CD4-positive, alpha-beta T cell treated with Interleukin-15 for 1 hour (primary cell): ENCODE measurements around the gene PRR33.
"Not testable (repeated sequence)": the region's sequence is repeated elsewhere in the genome, so short reads cannot be mapped to it uniquely, and the experiment has no call there.

ENCODE experiments used
- DNase-seq: peaks from one replicate; pipeline ENCODE4 v3.0.0-alpha.2; 2020

Gene PRR33

DNA sequence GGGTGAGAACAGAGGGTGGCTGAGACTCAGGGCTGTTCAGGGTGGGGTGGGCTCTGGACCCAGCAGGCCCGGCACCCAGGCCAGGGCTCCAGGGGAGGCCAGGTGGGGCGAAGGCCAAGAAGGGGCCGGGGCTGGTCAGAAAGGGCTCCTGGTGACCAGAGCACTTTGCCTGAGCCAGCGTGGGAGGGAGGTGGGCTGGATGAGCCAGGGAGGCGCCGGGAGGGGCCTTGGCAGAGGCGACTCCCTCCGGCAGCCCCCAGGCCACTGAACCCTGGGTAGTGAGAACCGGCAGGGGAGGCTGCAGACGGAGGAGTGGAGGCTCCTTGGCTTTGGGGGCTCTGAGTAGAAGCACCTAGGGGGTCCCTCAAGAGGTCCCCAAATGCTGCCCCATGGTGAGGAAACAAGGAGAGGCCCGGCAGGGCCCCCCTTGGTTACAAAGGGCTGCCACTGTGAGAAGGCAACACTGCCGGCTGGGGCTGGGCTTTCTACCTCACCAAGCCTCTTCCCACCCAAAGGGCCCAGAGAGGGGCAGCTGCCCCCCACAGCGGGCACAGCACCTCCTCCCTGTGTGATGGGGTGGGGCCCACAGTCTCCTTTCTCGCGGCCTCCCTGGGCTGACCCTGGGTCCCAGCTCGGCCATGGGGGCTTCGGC, 17.1 kb downstream of the PRR33 start:
- DNase-seq, result not testable (repeated sequence)

DNA sequence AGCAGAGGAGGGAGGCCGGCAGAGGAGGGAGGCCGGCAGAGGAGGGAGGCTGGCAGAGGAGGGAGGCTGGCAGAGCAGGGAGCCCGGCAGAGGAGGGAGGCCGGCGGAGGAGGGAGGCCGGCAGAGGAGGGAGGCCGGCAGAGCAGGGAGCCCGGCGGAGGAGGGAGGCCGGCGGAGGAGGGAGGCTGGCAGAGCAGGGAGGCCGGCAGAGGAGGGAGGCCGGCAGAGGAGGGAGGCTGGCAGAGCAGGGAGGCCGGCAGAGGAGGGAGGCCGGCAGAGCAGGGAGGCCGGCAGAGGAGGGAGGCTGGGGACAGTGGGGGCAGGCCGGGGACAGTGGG, 17.9 kb downstream of the PRR33 start:
- not testable (repeated sequence) for DNase-seq

DNA sequence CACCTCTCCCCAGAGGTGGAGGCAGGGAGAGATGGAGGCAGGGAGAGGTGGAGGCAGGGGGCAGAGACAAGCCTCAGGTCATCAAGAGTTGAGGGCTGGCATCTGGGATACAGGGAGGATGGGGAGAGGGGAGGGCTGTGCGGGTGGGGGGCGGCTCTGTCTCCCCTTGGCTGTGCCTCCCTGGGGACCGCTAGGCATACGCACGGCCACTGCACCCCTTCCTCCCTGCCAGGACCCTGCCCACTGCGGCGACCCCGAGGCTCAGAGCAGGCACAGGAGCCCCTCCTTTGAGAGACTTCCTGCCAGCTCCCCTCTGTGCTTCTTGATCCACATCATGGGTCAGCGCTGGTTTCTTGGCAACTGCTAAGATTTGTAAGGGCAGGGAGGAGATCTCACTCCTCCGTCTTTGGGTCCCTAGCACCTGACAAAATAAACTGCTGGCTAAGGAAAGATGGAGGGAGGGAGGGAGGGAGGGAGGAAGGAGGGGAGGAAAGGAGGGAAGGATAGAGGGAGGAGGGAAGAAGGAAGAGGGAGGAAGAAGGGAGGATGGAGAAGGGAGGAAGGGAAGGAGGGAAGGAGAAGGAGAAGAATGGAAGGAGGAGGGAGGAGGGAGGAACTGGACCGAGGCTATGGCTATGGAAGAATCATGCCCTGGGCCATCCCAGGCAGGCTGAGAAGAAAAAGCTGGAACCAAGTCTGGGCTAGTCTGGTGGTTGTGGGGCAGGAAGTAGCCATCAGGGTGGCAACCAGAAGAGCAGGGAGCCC, 18.5 kb downstream of the PRR33 start:
- no peak for DNase-seq

DNA sequence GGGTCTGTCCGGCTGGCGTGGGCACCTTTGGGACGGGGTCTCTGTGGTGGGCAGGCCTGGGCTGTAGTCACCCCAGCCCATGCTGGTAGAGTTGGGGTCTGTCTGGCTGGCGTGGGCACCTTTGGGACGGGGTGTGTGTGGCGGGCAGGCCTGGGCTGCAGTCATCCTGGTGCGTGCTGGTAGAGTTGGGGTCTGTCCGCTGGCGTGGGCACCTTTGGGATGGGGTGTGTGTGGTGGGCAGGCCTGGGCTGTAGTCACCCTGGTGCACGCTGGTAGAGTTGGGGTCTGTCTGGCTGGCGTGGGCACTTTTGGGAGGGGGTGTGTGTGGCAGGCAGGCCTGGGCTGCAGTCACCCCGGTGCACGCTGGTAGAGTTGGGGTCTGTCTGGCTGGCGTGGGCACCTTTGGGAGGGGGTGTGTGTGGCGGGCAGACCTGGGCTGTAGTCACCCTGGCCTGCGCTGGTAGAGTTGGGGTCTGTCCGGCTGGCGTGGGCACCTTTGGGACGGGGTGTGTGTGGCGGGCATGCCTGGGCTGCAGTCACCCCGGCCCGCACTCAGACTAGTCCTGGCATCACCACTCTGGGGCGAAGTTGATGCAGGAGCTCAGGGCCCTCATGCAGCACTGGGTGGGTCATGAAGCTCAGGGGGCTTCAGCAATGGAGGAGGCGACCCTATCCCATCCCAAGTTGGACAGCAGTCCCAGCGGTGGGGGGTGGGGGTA, 19.3 kb downstream of the PRR33 start:
- no peak for DNase-seq

DNA sequence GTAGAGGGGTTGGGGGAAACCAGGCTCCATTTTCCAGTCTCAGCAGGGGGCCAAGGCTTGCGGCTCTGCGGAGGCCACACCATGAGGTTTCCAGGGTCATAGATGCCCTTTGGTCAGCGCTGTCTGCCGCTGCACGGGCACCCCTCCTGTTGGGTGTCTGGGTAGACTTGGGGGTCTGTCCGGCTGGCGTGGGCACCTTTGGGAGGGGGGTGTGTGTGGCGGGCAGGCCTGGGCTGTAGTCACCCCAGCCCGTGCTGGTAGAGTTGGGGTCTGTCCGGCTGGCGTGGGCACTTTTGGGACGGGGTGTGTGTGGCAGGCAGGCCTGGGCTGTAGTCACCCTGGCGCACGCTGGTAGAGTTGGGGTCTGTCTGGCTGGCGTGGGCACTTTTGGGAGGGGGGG, 20.2 kb downstream of the PRR33 start:
- no peak for DNase-seq

DNA sequence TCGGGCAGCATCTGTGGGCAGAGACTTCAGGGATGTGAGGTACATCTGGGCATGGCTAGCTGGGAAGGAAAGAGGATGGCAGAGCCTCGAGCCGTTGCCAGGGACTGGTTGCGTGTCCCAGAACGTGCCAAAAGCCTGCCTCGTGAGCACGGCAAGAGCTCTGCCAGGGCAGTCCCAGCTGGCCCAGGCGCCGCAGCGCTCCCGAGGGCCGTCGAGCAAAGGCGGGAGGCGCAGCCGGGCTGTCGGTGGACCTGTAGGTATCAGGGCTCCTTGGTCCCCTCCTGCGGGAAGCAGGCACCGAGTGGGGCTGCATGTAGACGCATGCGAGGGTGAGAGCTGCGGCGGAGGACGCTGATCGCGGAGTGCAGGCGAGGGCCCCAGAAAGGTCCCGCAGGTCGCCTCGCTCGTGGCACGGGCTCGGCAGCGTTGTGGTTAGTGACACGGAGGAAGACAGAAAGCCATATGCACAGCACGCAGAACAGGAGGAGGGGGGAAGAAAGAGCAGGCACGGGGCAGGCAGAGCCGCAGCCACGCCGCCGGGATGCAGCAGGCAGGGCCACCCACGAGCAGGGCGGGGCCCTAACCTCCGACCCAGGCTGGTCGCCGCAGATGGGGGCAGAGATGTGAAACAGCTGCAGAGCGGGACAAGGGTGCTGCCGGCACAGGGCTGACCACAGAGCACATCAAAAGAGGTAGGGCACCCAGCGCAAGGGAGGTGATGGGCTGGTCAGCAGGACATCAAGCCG, 20.8 kb downstream of the PRR33 start:
- peak; percentile 41 for DNase-seq

DNA sequence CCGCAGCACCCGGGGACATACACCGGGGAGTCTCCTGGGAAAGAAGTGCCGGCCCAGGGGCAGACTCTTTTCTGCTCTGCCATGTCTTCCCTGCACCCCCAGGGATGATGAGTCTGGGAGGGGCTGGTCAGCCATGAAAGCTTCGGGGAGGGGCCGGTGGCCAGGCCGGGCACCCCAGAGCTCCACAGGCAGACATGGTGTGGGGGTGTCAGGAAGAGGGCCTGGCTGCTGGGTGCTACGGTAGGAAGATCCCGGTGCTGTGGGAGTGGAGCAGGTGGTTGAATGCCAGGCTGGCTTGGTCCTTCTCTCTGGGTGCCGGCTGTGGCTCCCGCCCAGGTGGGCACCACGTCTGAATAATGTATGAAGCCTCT, 21.4 kb downstream of the PRR33 start:
- DNase-seq, result no peak

DNA sequence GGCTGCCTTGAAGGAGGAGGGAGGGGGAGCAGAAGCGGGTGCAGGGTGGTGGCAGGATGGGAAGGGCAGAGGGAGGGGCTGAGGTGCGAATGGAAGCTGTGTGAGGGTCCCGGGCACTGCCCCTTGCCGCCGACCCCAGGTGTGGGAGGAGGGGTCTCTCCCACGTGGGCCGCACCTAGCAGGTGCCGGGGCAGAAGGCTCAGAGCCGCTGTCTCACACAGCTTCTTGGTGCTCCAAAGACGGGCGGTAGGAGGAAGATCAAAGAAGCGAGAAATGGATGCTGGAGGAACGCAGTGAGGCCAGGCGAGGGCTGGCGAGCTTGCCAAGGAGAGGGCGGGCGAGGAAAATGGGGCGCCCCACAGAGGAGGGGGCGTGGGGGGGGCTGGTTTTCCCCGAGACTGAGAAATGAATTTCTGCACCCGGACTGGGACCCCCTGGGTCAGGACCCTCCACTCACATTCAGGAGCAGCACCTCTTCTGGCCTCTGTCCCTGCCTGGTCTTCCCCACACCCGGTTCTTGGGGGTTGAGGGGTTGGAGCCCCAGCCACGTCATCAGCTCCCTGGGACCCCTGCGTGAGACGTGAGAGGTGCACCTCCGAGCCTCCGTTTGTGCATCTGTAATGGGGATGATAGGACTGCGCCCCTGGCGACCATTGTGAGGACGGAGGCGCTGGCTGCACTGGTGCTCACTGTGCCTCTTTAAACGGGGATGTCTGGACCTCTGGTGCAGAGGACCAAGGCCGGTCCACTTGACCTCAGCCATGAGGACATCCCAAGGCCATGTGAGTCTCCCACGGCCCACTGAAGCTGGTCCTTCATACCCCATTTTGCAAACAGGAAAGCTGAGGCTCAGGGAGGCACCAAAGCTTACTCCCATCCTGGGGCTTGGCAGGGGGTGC, 22.0 kb downstream of the PRR33 start:
- DNase-seq, result no peak

DNA sequence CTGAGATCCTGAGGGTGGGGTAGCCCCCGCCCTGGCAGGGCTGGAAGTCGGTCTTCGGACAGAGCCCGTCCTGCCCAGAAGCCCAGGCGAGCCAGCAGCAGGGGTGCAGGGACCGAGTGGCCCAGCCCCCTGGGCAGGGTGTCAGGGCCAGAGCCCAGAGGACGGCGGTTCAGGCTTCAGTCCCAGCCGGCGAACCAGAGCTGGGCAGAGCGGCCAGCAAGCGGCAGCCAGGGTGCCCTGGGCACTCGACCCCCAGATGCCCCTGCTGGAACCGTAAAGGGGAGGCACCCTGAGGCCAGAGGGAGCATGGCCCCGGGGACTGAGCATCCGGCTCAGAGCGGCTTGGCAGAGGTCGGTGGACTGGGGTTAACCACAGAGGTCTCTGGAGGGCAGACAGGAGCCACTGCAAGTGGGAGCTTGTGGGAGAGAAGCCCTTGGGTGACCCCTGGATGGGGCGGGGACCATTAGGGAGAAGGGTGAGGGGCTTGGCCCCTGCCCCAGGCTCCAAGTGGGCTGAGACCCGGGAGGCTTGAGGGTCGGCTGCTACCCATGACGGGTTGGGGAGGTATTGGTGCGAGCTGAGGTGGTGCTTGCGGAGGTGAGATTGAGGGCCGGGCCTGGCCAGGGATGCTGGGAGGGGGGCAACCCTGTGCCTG, 22.9 kb downstream of the PRR33 start:
- DNase-seq, result no peak

DNA sequence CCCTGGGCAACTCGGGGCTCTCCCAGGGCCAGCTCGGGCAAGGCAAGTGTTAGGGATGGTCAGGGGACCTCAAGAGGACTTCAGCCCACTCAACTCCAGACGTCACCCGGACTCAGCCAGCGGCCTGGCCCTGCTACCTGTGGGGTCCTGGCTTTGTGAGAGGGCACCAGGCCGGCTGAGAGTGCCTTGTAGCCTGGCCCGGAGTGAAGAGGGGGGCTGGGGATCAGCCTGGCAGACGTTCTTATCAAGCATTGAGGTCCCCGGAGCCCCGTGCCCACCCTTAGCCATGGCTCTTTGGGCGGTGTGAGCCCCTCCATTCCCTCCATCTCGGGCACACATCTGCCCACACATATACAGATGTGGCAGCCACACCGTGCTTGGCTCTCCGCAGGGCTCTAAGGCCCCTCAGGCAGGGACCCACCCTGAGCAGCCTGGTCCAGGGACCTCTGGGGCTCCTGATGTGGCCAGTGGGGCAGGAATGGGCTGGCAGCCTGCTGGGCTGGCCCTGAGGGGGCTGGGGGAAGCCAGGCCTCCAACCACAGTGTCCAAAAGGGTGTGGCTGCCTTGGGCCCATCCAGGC, 23.5 kb downstream of the PRR33 start:
- no peak for DNase-seq

DNA sequence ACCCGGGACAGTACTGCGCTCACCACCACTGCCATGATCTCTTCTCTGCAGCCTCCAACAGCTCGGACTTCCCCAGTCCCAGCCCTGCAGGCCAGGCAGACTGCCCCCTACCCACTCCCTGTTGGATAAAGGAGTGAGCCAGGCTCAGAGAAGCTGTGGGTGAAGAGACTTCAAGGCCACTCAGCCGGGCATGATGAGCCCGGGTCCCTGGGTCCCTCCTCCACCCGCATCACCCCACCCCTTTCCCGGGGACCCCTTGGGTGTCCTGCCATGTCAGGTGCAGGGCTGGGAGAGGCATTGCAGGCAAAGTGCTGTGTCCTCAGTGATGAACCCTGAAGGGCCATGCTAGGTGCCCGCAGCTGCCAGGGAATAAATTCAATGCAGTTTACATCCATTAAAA, 24.3 kb downstream of the PRR33 start:
- no peak for DNase-seq

DNA sequence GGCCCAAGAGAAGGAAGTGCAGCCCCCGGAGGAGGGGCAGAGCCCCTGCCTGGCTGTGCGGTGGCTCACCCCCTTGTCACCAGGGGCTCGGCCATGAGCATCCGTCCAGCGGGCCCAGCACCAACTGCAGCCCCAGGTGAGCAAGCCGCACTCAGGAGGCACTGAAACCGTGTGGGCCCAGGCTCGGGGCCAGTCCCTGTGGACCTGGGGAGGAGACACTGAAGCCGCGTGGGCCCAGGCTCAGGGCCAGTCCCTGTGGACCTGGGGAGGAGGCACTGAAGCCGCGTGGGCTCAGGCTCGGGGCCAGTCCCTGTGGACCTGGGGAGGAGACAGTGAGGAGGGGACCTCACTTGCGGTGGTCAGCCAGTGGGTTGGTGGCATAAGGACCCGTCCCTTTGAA, 24.9 kb downstream of the PRR33 start:
- no peak for DNase-seq

DNA sequence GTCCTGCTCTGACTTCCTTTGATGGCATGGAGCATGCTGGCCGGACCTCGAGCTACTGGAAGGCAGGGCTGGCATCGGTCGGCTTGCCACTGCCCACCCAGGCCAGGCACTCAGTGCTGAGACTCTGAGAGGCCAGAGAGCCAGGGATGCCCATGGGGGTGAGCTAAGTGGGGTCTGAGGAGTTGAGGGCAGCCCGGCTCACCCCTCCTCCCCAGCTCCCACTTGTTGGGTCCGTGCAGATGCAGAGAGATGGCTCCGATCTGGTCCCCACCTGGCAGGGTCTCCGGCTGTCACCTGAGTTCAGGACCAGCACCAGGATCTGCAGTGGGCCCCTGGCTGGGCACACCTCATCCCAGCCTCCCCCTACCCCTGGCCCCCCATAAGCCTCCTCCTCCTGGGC, 25.5 kb downstream of the PRR33 start:
- DNase-seq, result no peak

DNA sequence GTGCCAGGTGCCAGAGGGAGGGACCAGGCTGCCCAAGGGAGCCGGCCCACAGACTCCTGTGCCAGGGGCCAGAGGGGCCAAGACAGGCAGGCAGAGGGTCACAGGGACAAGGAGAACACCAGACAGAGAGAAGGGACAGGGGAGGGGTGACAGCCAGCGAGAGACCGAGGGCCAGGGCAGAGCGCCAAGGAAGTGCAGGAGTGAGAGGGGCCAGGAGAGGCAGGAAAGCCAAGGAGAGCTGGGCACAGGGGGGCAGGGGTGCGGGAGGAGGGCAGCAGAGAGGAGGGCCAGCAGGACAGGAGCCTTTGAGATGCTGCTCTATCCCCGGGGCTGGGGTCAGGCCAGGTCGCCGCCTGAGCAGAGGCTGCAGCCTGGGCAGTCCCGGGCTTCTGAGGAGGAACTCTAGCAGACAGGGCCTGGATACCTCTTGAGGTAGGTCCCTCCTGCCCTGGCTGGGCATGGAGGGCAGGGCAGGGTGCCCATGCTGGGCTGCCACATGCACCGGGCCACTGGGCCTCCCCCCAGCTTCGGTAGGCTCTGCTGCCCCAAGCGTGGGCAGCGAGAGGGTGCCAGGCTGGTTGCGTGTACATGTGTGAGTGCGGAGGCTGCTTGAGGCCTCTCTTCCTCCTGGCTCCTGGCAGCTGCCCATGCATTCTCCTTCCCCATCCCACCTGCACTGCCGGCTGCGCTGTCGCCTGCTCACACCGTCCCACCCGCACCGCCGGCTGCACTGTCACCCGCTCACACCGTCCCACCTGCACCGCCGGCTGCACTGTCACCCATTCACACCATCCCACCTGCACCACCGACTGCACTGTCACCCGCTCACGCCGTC, 26.6 kb downstream of the PRR33 start:
- no peak for DNase-seq

DNA sequence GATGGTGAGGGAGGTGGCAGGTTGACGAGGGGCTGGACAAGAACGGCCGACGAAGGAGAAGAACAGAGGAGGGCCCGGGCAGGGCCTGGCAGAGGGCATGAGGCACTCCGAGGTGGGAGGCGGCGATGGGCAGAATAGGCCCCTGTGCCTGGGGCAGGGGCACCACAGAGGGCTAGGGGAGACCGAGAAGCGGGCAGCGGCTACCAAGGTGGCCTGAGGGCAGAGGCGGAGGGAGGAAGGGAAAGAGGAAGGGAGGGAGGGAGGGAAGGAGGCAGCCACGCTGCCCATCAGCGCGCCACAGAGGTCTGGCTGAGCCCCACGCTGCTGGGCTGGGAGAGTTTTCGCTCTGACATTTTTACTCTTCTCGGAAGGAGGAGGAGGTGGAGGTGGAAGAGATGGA, 27.5 kb downstream of the PRR33 start:
- no peak for DNase-seq

DNA sequence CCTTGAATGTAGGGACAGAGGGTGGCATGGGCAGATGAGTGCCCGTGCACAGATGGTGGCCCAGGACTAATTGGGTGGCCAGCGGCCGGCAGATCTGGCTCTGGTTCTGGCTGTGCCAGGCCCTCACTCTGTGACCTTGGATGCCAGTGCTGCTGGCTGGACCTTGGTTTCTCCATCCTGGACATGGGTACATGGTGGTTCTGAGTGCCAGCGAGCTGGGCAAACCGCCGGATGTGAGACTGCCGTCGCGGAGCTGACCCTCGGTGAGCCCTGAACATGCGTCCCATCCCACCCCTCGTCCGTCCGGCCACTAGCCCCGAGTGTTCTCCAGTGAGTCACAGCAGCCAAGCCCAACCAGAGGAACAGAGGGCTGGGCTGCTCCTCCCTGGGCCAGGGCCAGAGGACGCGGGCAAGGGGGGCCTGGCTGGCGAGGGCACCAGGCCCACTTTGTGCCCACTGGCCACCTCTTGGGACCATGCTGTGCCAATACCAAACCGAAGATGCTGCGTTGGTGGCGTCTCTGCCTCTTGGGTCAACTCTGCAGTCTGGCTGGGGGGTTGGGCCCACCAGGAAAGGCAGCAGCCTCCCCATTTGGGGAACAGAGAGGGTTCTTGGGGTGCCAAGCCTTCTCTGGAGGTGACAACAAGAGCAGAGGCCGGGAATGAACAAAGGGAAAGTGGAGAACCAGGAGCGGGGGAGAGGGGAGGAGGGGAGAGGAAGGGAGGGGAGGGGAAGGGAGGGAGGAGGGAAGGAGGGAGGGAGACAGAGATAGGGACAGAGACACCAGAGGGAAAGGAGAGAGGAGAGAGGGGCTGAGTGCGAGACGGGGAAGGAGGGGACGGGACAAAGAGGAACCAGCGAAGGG, 28.1 kb downstream of the PRR33 start:
- peak; percentile 60 for DNase-seq

DNA sequence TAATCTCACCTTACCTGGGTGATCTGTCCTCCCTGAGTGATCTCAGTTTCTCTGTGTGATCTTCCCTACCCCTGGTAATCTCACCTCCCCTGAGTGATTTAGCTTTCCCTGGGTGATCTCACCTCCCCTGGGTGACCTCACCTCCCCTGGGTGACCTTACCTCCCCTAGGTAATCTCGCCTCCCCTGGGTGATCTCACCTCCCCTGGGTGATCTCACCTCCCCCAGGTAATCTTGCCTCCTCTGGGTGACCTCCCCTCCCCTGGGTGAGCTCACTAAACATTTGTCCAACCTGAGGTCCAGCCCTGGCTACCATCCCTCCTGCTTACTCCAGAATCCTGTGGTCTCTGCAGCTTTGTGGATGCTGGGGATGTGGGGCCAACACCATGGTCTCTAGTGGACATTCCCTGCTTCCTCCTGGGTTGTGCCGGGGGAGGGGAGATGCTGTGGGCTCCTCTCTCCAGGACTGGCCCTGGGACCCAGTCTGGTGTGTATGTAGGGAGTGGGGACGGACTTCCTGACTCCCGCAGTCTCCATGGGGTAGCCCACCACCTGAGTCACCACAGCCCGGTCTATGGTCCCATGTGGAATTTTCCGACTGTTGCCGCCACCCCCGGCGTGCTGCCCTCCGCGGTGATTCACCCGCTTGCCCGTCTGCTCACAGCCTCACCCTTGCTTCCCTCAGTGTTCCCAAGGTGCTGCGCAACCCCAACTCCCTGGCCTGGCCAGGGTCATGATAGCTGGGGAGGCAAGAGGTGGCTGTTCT, 28.9 kb downstream of the PRR33 start:
- no peak for DNase-seq
